ENCODE data around the gene ZDHHC11B.
"Not testable (repeated sequence)": the region's sequence is repeated elsewhere in the genome, so short reads cannot be mapped to it uniquely, and the experiment has no call there.

ZDHHC11B gene

DNA sequence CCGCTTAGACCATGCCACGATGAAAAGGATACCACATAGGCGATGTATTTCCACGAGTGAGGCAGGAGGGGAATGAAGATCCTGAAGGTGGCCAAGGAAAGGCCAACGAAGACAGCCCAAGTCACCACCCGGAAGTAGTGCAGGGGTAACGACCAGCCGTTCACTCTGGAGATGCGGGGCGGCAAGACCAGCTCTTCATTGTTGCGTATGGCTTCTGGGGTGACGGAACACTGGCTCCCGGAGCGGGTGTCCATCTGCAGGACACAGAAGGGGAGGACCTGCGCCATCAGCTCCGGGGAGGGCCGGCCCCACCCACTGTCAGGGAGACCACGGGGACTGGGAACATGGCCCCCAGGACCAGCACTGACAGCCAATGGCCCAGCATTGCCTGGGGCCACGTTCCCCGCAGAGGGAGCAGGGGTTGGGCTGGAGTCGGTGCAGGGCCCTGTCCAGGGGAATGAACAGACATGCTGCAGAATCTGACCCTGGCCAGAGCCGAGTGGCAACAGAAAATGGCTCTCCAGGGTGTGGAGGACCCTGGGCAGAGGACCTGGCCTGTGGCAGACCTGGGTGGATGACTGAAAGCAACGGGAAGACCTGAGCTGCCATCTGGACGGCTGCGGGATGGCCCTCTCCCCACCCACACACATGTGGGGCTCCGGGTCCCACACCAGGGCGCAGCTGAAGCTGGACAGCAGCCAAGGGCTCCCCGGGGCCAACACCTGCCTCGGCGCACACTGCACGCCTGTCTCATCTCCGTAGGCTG is 17.7 kb downstream of the ZDHHC11B start:
- DNase-seq: no peak

DNA sequence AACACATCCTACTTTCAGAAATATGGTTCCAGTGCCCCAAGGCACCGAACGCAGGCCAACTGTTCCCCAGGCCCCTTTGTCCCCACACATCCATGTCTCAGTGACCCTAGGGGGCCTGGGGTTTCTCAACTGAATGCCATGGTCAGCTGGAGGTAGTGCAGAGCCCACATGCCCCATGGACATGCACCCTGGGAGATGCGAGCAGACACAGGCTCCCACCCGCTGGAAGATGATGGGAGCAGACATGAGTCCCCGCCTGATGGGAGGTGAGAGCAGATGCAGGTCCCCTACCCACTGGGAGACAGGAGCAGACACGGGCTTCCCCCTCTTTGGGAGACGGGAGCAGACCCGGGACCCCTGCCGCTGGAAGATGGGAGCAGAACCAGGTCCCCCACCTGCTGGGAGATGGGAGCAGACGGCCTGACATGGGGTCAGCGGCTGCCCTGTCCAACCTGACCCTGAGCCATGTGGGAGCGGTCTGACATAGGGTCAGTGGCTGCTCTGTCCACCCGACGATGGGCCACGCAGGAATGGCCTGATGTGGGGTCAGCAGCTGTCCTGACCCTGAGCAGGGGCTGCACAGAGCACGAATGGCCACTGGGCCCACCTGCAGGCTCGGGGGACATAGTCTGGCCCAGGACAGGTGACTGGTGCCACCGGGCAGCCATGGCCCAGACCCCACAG is 18.4 kb downstream of the ZDHHC11B start:
- DNase-seq: no peak

DNA sequence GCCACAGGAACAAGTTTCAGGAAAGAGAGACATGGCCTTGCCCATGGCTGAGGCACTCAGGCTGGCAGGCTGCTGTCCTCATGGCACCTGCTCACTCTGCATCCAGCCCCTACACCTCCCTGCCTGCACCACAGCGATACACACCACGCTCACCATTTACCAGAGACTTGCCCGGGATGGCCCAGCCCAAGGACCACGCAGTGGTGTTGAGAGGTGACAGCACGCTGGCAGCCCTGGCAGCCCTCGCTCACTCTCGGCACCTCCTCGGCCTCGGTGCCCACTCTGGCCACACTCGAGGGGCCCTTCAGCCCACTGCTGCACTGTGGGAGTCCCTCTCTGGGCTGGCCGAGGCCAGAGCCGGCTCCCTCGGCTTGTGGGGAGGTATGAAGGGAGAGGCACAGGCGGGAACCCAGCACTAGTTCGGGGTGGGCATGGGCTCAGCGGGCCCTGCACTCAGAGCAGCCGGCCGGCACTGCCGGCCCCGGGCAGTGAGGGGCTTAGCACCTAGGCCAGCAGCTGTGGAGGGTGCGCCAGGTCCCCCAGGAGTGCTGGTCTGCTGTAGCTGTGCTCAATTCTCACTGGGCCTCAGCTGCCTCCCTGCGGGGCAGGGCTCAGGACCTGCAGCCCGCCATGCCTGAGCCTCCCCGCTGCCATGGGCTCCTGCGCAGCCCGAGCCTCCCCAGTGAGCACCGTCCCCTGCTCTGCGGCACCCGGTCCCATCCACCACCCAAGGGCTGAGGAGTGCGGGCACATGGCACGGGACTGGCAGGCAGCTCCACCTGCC is 20.3 kb downstream of the ZDHHC11B start:
- DNase-seq: no peak

DNA sequence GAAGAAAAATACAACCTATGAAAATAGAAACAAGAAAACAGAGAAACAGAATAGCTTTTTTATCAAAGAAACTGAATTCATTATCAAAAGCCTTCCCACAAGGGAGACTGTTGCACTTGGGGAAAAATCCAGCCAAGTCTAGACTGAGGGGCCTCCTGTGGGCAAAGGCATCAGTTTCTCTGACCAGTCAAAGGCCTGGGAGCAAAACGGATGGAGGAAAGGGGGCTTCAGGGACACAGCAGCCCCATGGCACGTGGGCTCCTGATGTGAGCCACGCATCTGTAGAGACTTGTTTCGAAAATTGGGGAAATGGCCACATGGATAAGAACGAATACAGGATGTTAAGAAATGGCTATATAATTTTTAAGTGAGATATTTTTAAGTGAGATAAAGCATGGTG is 21.1 kb downstream of the ZDHHC11B start:
- DNase-seq: no peak

DNA sequence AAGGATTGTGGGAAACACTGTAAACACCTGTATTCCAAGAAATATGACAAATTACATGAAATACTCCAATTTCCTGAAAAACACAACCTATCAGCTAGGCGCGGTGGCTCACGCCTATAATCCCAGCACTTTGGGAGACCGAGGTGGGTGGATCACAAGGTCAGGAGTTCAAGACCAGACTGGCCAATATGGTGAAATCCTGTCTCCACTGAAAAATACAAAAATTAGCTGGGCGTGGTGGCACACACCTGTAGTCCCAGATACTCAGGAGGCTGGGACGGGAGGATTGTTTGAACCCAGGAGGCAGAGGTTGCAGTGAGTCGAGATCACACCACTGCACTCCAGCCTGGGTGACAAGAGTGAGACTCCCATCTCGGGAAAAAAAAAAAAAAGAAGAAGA is 21.5 kb downstream of the ZDHHC11B start:
- DNase-seq: not testable (repeated sequence)

DNA sequence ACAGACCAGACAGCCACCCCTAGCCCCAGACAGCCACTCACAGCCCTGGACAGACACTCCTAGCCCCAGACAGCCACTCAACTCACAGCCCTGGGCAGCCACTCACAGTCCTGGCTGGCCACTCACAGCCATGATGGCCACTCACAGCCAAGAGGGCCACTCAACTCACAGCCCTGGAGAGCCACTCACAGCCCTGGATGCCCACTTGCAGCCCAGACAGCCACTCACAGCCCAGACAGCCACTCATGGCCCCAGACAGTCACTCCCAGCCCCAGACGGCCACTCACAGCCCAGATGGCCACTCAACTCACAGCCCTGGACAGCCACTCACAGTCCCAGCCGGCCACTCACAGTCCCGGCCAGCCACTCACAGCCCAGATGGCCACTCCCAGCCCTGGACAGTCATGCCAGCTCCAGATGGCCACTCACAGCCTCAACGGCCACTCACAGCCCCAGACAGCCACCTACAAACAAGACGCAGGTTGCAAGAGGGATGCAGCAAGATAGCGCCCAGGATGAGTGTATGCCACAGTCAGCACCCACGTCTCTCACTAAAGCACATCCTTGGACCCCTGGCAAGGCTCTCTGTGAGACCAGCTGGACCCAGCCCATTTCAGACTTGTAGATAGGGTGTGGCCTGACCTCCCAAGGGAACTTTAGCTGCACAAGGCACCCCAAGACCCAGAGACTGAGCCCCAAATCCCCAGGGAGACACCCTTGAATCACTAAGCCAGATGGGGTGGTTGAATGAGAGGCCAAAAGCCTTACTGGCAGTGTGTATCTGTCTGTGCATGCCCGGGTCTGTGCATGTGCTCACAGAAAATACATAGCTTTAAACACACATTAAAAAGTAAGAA is 22.4 kb downstream of the ZDHHC11B start:
- no peak for DNase-seq

DNA sequence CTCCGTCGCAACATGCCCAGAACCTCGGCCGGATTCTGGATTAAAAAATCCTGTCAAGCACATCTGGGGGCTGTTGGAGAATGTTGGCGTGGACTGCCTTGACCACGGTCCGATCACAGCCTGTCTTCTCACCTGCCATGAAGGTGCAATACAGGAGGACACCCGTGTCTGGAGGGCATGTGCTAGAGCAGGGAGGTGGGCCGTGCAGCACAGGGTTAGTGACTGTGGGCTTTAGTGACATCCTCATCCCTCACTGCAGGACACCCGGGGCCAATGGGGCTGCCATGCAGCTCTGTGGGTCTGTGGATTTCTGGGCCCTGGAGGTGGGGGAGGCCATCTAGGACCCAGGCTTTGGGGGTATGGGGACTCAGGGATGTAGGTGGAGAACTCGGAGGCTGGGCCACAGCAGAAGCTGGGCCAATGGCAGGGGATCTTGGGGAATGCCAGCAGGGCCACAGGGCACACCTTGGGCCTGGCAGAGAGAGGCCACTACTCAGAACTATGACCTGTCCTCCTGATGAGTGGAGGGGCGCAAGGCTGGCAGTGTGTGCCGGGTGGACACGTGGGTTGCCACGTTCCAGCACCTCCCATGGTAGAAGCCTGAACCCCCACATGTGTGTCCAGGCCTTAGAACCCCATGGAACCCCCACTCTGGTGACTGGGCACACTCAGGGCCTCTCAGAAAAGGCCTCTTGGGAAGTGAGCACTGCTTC is 23.3 kb downstream of the ZDHHC11B start:
- DNase-seq: no peak

DNA sequence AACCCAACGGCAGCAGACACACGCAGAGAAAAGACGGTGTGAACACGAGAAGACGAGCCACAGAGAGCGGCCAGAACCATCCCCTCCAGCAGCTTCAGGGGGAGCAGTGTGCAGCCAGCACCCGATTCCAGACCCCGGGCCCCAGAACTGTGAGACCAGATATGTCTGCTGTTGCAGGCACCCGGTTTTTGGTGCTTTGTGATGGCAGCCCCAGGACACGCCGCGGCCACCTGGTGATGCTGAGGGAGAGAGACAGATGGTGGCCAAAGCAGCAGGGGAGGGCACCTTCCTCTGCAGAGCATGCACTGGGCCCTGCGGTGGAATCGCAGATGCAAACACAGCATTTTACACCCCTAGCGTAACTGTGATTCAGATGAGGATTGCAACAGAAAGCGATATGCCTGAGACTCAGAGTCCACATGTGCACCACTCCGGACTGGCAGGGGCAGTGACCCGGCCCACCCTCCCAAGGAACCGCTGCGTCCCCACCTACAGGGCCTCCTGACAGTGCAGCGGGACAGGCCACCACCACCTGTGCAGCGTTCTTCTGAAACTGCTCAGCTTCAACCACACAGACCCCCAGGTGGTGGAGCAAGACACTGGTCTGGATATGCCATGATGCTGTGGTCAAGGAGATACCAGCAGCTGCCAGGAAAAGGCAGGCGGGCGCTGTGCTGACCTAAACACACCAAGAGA is 24.0 kb downstream of the ZDHHC11B start:
- no peak for DNase-seq

DNA sequence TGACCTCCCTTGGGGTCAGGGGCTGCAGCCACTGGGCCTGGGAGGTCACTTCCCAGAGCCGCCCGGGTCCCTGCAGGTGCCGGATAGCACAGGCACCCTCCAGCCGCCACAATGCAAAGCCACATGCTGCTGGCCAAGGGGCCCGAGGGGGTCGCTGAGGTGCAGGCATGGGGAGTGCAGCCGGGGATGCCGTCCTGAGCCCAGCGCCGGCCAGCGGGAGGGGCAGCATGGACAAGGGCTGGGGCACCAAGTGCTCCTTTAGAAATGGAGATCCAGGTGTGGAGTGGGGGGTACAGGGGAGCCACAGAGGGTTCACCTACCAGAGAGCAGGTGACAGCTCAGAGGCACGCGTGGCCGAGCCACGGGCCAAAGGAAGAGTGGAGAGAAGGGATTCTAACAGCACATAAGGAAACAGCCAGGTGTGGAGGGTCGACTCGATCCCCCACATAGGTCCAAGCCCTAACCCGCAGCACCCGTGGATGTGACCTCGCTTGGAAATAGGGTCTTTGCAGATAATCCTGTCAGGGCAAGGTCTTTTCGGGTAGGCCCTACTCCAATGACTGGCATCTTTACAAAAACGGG is 24.7 kb downstream of the ZDHHC11B start:
- DNase-seq: no peak

DNA sequence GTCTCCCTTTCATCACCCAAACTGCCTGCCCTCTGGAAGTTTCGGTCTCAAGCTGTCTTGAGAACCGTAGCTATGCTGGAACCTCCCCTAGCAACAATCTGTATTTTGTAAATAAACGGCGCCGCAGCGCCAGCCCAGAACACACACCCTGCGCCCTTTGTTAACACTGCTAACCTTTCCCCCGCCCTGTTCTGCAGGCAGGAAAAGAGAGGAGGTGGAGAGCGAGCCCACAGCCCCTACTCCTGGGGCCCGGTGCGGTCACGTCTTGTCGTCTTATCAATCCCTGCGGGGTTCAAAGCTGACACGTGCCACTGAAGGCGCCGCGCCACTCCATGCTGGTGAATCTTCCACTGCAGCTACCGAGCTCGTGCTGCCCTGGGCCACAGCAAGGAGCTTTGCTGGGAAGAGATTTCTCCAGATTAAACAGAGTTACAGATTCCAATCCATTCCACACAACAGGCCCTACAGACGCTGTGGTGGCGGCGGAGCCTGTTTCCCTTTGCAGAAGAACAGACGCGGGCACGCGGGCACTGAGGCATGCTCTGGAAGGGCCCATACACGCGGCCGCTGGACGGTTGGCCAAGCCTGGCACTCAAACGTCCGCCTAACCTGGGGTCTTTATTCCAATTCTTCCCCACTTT is 25.3 kb downstream of the ZDHHC11B start:
- DNase-seq: no peak

DNA sequence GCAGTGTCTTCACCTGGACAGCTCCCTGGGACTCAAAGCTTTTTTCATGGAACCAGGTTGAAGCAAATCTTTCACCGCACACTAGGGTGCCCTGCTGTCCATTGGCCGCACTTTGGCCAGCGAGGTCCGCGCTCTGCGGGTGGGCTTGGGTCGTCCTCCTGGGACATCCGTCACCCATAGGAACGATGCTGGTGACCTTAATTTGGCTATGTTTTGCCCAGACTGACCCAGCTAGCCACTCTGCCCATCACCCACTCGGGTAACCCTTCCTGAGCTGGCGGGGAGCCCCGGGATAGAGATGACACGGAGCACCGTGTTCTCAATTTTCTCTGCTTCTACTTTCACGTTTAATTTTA is 25.9 kb downstream of the ZDHHC11B start:
- no peak for DNase-seq

DNA sequence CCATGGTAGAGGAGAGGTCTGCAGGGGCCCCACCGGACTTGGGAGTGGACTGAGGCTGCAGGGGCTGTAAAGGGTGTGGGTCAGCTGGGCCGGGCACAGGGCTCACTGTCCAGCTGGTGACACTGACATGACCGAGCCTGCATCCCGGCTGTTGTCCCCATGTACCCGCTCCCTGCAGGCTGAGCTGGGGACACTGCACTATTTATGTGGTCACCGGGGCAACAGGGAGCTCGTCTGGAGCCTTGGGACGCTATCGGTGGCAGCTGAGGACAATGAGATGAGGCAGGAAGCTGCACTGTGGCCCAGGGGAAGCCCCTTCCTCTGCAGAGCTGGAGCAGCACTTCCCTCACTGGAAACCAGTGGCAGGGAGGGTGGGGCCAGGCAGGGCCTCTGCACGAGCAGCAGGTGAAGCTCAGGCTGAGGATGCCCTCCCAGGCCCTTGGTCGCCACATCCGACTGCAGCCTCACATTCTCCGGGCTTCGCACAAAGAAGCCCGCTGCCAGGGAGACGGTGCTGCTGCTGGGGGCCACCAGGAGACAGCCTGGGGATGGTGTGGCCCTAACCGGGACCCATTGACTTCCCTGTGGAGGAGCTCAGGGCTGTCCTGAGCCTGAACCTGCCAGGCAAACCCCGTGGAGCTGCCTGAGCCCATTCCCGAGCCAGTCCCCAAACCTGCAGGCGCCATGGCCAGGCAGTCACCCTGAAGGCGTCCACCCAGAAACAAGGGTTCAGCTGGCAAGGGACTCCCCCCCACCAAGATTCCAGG is 26.4 kb downstream of the ZDHHC11B start:
- DNase-seq: no peak

DNA sequence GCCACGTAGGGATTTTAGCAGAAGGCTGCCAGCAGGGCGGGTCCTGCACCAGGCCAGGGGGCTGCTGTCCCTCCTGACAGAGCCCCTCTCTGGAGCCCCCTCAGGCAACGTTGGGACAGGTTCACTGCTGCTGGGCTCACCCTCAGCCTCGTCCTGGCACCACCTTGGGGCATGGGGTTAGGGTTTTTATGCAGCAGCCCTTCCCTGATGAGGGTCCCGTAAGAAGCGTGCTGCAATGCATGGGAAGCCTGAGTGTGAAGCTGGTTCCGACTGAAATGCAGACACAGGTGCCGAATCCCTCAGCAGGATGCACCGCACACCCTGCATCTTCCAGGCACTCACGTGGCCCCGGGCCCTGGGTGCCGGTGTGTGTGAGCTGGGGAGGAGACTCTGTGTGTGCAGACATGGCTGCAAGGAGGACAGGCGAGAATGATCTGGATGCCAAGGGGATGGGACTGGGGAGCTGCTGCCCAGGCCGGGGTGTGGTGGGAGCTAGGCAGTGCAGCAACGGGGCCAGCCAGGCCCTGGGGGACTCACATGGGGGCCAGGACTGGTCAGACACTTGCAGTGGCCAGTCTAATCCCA is 27.1 kb downstream of the ZDHHC11B start:
- DNase-seq: no peak

DNA sequence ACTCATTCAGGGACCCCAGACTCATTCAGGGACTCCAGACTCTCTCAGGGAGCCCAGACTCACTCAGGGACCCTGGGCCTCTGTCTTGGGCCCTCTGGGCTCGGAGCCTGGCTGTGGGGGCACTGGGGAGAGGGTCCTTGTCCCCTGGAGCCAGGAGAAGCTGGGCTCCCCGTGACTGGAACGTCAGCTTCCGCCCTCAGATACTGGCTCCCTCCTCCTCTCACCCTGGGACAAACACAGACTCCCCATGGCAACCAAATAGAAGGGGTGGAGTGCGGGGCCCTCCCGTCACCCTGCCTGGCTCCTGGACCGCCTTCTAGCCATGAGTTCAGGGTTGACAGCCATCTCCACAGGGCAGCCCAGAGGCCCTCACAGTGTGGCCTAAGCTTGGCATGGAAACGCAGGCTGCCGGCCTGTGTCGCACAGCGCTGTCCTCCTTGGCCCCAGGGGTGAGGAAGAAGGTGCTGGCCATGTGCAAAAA is 27.6 kb downstream of the ZDHHC11B start:
- DNase-seq: no peak

DNA sequence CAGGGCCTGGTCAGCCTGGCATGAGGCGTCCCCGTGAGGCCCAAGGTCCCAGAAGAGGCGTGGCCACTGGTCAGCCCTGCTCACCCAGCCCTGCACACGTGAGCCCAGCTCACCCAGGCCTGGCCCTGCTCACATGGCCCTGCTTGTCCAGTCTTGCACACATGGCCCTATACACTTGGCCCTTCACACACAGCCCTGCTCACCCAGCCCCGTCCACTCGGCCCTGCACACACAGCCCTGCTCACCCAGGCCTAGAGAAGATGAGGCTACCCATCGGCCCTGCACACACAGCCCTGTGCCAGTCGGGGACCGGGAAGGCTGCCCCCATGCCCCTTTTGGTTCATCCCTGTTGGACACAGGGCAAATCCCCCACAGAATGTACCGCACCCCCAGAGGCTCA is 28.4 kb downstream of the ZDHHC11B start:
- DNase-seq: no peak

DNA sequence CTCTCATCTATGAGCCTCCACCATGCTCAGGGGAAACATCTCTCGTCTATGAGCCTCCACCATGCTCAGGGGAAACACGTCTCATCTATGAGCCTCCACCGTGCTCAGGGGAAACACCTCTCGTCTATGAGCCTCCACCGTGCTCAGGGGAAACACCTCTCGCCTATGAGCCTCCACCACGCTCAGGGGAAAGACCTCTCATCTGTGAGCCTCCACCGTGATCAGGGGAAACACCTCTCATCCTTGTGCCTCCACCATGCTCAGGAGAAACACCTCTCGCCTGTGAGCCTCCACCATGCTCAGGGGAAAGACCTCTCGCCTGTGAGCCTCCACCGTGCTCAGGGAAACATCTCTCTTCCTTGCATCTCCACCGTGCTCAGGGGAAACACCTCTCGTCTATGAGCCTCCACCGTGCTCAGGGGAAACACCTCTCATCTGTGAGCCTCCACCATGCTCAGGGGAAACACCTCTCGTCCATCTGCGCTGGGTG is 30.3 kb downstream of the ZDHHC11B start:
- not testable (repeated sequence) for DNase-seq

DNA sequence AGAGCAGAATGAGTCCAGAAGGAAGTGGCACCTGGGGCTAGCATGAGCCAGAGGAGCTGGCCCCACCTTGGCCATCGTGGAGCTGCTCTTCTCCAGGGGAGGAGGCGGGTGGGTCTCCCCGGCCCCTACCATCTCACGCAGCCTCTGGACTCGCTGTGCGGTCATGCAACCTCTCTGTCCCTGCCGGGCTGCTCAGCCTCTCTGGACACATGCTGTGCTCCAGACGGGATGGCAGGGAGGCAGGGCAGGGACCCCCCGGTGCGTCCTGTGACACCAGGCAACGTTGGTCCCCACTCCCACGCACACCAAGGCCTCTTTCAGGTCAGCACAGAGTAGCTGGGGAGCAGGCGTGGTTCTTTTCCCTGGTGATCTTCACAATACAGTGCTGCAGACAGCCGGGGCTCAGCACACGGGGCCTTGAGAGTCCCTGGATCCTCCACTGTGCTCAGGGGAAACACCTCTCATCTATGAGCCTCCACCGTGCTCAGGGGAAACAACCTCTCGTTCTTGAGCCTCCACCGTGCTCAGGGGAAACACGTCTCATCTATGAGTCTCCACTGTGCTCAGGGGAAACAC is 30.9 kb downstream of the ZDHHC11B start:
- not testable (repeated sequence) for DNase-seq

DNA sequence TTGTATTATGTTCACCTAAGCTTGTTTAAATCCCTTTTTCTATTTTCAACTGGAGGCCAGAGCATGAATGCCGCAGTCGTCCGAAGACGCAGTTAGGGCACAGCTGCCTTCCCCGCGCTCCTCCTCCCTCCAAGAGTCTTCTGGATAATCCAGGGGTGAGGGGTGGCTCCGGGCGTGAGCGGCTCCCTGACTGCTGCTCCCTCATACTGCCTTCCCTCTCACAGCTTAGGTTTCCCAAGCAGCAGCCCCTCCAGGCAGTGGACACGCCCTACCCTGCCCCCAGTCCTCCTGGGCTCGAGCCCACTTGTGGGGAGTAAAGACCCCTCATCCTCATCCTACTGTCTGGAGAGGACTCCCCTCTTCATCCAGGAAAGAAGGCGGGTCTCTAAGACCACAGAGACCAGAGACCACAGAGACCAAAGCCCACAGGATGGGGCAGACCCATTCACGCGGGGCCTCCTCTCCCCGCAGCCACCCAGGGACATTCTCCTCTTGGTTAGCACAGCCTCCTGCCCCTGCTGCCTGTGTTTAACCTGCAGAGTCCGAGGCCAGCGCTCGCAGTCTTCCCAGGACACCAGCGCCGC is 31.9 kb downstream of the ZDHHC11B start:
- not testable (repeated sequence) for DNase-seq

All from inflammatory macrophage treated with lipopolysaccharide for 1 hour (primary cell).